ENCODE results near the gene IL7R. TPM values are rescaled to one million over a fixed set of nuclear protein-coding genes. Genes with fewer than 3 reads are reported as not detected.
"Not testable (repeated sequence)": the region's sequence is repeated elsewhere in the genome, so short reads cannot be mapped to it uniquely, and the experiment has no call there.

Gene IL7R
- total RNA-seq, 4 donors from 2014 or later: 2.8 to 6.3 (median 5.7) TPM

DNA sequence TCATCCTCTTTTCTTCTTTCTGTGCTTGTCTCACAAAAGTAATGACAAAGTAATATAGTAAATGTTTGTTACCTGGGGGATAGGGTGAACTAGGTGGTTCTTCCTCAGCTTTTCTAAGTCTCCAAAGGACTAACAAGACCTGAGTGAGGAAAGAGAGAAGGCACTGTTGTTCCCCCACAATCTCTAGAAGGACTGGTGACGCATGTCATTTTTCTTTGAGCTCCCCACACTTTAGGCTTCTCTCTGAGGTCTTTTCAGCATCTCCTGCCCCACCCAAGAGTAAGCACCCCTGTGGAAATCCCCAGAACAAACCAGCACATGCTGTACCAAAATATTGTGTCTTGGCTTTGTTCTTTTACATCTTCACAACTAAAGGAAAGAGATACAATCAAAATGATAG is 2.4 kb upstream of the IL7R start:
- H3K27ac ChIP-seq: peak overlapping the region in 3 of 4 donors; percentile 26 to 45 (median 41)
- no peak for DNase-seq (ENCODE audit: low spot score in 2 of 2)
- 71 to 91% methylated on average over 1 of the region's 1 CpG for WGBS, 2 donors

DNA sequence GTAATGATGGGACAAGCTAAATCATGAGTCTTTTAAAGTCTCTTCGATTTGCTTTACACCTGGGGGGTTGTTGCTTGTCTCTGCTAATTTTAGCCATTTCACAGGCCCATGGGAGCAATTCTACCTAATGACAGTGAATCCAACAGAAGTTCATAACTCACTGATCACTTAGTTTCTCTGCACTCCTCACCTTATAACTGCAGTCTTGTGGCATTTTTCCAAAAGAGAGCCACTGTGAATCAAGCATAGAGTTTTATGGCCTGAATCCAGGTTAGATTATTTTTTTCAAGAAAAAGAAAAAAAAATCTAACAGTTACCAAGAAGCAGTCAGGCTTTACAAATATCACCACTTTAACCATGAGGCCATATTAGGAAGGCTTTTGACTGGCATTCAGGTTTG is 1.5 kb upstream of the IL7R start:
- Histone ChIP-seq H3K4me3 (no peak overlapping the region), H3K9me3 (no peaks in the 10 kb centered on the region), H3K27ac (peak overlapping the region in 1 of 4 donors; percentile 4), H3K27me3 (no peaks in the 10 kb centered on the region), H3K36me3 (no peaks in the 10 kb centered on the region), H3K4me1 (peaks cover 0 to 27% (median 11%) of the 10 kb centered on the region in 4 donors)
- WGBS, 2 donors: 61 to 73% methylated on average over 1 of the region's 1 CpG
- TF ChIP-seq POLR2A (IDR thresholded peaks at IDR 0.05): no peak
- TF ChIP-seq, protein P1, sequence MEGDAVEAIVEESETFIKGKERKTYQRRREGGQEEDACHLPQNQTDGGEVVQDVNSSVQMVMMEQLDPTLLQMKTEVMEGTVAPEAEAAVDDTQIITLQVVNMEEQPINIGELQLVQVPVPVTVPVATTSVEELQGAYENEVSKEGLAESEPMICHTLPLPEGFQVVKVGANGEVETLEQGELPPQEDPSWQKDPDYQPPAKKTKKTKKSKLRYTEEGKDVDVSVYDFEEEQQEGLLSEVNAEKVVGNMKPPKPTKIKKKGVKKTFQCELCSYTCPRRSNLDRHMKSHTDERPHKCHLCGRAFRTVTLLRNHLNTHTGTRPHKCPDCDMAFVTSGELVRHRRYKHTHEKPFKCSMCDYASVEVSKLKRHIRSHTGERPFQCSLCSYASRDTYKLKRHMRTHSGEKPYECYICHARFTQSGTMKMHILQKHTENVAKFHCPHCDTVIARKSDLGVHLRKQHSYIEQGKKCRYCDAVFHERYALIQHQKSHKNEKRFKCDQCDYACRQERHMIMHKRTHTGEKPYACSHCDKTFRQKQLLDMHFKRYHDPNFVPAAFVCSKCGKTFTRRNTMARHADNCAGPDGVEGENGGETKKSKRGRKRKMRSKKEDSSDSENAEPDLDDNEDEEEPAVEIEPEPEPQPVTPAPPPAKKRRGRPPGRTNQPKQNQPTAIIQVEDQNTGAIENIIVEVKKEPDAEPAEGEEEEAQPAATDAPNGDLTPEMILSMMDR (IDR thresholded peaks at IDR 0.05): no peak
- TF ChIP-seq EP300 (IDR thresholded peaks at IDR 0.05): no peak
- no peak for DNase-seq (ENCODE audit: low spot score in 2 of 2)

More for the DNA sequence above, 2.4 kb upstream of the IL7R start:
- Histone ChIP-seq H3K4me3 (no peak overlapping the region), H3K4me1 (peaks cover 0 to 27% (median 11%) of the 10 kb centered on the region in 4 donors), H3K27me3 (no peaks in the 10 kb centered on the region), H3K36me3 (no peaks in the 10 kb centered on the region), H3K9me3 (no peaks in the 10 kb centered on the region)
- no peak for TF ChIP-seq EP300 (IDR thresholded peaks at IDR 0.05)
- TF ChIP-seq, protein P1 (IDR thresholded peaks at IDR 0.05): no peak
- TF ChIP-seq POLR2A (IDR thresholded peaks at IDR 0.05): no peak

DNA sequence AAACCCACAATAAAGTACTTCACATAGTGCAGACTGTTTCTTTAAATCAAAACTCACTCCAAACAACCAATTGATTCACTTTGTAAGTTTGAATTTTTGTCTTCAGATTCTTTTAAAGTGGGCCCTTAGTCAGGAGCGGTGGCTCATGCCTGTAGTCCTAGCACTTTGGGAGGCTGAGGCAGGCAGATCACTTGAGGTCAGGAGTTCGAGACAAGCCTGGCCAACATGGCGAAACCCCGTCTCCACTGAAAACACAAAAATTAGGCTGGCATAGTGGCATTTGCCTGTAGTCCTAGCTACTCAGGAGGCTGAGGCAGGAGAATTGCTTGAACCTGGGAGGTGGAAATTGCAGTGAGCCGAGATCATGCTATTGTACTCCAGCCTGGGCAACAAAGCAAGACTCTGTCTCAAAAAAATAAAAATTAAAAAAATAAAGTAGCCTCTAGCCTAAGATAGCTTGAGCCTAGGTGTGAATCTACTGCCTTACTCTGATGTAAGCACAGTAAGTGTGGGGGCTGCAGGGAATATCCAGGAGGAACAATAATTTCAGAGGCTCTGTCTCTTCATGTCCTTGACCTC is 416 bp upstream of the IL7R start:
- H3K27me3 ChIP-seq; H3K9me3 ChIP-seq; H3K36me3 ChIP-seq; DNase-seq (ENCODE audit: low spot score in 2 of 2); H3K4me3 ChIP-seq: not testable (repeated sequence)
- 87 to 94% methylated on average over 5 of the region's 5 CpGs for WGBS, 2 donors
- H3K4me1 ChIP-seq: peaks cover 0 to 26% (median 11%) of the 10 kb centered on the region in 4 donors
- H3K27ac ChIP-seq: peak overlapping the region in 2 of 4 donors; percentile 38 to 45

DNA sequence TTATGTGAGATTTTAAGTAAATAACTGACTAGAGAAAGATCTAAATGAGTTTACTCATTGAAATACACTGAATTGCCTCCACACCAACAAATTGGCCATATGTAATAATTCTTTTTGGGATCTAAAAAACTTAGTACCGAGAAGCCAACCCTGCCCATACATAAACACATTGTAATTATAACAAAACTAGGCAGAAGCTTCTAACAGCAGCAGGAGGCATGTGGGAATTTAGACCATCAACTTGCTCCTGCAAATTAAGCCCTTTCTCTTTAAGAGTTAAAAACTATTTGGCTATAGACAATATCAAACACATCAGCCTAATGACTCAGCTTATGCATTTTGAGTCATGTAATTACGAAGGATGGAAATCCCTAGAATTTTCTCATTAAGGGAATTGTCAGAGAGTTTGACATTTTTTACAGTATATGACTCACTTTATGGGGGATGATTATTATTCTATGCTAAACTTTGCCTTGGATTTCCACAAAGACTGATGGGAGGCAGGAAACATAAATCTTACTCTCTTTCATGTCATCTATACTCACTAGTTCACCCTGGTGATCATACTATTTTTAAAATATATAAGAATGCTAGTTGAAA is 1.0 kb downstream of the IL7R start:
- H3K9me3 ChIP-seq: no peaks in the 10 kb centered on the region
- 30 to 37% methylated on average over 2 of the region's 2 CpGs for WGBS, 2 donors
- TF ChIP-seq EP300 (IDR thresholded peaks at IDR 0.05) (no peak), POLR2A (IDR thresholded peaks at IDR 0.05) (no peak)
- TF ChIP-seq, protein P1 (IDR thresholded peaks at IDR 0.05): no peak
- H3K27me3 ChIP-seq: no peaks in the 10 kb centered on the region
- peaks cover 0 to 12% (median 5%) of the 10 kb centered on the region in 4 donors for H3K4me1 ChIP-seq
- peak overlapping the region in 1 of 4 donors; percentile 10 for H3K4me3 ChIP-seq
- no peaks in the 10 kb centered on the region for H3K36me3 ChIP-seq
- DNase-seq (ENCODE audit: low spot score in 2 of 2): no peak
- H3K27ac ChIP-seq: peak overlapping the region in 2 of 4 donors; percentile 5 to 47

DNA sequence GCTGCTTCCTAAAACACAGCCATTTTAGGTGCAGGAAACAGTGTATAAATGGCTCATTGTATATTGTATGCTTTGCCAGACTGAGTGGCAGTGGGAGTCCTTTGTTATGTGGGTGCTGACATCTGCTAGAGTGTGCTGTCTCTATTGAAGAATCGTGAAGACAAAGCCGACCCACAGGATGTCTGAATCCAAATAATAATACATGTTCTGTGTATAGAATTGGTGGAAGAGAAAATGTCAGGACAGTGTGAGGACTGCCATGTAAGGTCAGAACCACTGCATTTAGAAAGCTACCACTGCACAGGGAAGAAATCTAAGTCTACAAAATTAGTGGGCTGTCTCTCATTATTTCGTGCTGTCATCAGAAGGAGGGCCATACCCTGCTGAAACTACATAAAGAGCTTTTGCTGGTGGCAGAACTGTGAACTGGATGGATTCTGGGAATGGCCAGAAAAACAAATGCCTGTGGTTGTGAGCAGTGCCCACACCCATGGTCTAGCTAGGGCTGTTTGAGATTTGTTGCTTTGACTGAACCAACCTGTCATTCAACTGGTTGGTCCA is 2.5 kb downstream of the IL7R start:
- TF ChIP-seq, protein P1 (IDR thresholded peaks at IDR 0.05): no peak
- no peak for TF ChIP-seq EP300 (IDR thresholded peaks at IDR 0.05)
- TF ChIP-seq POLR2A (IDR thresholded peaks at IDR 0.05): no peak
- Histone ChIP-seq H3K4me1 (peaks cover 0 to 5% (median 2%) of the 10 kb centered on the region in 4 donors), H3K36me3 (no peaks in the 10 kb centered on the region), H3K27me3 (no peaks in the 10 kb centered on the region), H3K27ac (peak overlapping the region in 3 of 4 donors; percentile 25 to 47 (median 37)), H3K9me3 (no peaks in the 10 kb centered on the region), H3K4me3 (peak overlapping the region in 1 of 4 donors; percentile 25)
- DNase-seq (ENCODE audit: low spot score in 2 of 2): no peak
- 42 to 45% methylated on average over 3 of the region's 3 CpGs for WGBS, 2 donors
